ENCODE measurements around the gene TOB1.
A peak's percentile ranks its signal among the peaks of the same experiment; 100 is the strongest.

The TOB1 gene

GRCh38 chr17:50866261-50866949 is at the start of gene TOB1:
Gene TOB1 (minus strand): TSS chr17:50866354. CDS start chr17:50864017, 2,337 bp downstream.
- FAIRE-seq, result peak; percentile 84
- DNase-seq (ENCODE audit: insufficient read length, low spot score), result peak; percentile 79

- no peak for FAIRE-seq
- DNase-seq (ENCODE audit: insufficient read length, low spot score), result no peak
Observed at GRCh38 chr17:50914505-50915063, 48.4 kb upstream of the TOB1 start.

GRCh38 chr17:50913120-50913519 is 47.0 kb upstream of the TOB1 start:
- no peak for DNase-seq (ENCODE audit: insufficient read length, low spot score)
- FAIRE-seq, result no peak

- FAIRE-seq (no peak), DNase-seq (ENCODE audit: insufficient read length, low spot score) (no peak)
Observed at GRCh38 chr17:50911890-50912289, 45.7 kb upstream of the TOB1 start.

GRCh38 chr17:50911450-50911849 is 45.3 kb upstream of the TOB1 start:
- DNase-seq (ENCODE audit: insufficient read length, low spot score) (no peak), FAIRE-seq (no peak)

- DNase-seq (ENCODE audit: insufficient read length, low spot score) (no peak), FAIRE-seq (no peak)
Observed at GRCh38 chr17:50909765-50910605, 43.8 kb upstream of the TOB1 start.

- DNase-seq (ENCODE audit: insufficient read length, low spot score) (no peak), FAIRE-seq (no peak)
Observed at GRCh38 chr17:50908860-50909764, 43.0 kb upstream of the TOB1 start.

- no peak for FAIRE-seq
Observed at GRCh38 chr17:50908140-50908859, 42.1 kb upstream of the TOB1 start.

GRCh38 chr17:50906443-50906842 is 40.3 kb upstream of the TOB1 start:
- FAIRE-seq (no peak), DNase-seq (ENCODE audit: insufficient read length, low spot score) (no peak)

More at GRCh38 chr17:50908140-50908859, 42.1 kb upstream of the TOB1 start:
- DNase-seq (ENCODE audit: insufficient read length, low spot score), result no peak

GRCh38 chr17:50905460-50905803 is 39.3 kb upstream of the TOB1 start:
- no peak for DNase-seq (ENCODE audit: insufficient read length, low spot score)
- no peak for FAIRE-seq

GRCh38 chr17:50904518-50905459 is 38.6 kb upstream of the TOB1 start:
- DNase-seq (ENCODE audit: insufficient read length, low spot score), result no peak
- no peak for FAIRE-seq

GRCh38 chr17:50903604-50904517 is 37.7 kb upstream of the TOB1 start:
- no peak for DNase-seq (ENCODE audit: insufficient read length, low spot score)

GRCh38 chr17:50902372-50903353 is 36.5 kb upstream of the TOB1 start:
- DNase-seq (ENCODE audit: insufficient read length, low spot score) (no peak), FAIRE-seq (no peak)

More at GRCh38 chr17:50903604-50904517, 37.7 kb upstream of the TOB1 start:
- no peak for FAIRE-seq

- FAIRE-seq, result no peak
- DNase-seq (ENCODE audit: insufficient read length, low spot score), result no peak
Observed at GRCh38 chr17:50900383-50900892, 34.3 kb upstream of the TOB1 start.

GRCh38 chr17:50899559-50900319 is 33.6 kb upstream of the TOB1 start:
- FAIRE-seq (no peak), DNase-seq (ENCODE audit: insufficient read length, low spot score) (no peak)

- no peak for DNase-seq (ENCODE audit: insufficient read length, low spot score)
- no peak for FAIRE-seq
Observed at GRCh38 chr17:50899005-50899460, 32.9 kb upstream of the TOB1 start.
